Upper lobe of left lung (tissue), 4 donors: ENCODE measurements around the gene ARHGAP1.

Source experiments
- CTCF ChIP-seq, 6 experiments: fragments of 450-650 bp in 4 of 6; fragments of 200-600 bp in 2 of 6; sonication (generic) in 2 of 6; IDR thresholded peaks; one replicate each; pipeline ENCODE4 v1.5.1; 2016 to 2019; ENCODE audit warnings: antibody characterized with exemption in 6 of 6
- POLR2A ChIP-seq, 4 donors: fragments of 450-650 bp; IDR thresholded peaks; one replicate each; pipeline ENCODE4 v1.5.1; 2016 to 2017; ENCODE audit warnings: antibody characterized with exemption in 4 of 4, mild to moderate bottlenecking in 2 of 4
- POLR2AphosphoS5 ChIP-seq, 2 donors: sonication (generic); formaldehyde crosslinking; IDR thresholded peaks; one replicate each; pipeline ENCODE4 v1.5.1; 2017; ENCODE audit warnings: antibody characterized with exemption in 2 of 2

DNA sequence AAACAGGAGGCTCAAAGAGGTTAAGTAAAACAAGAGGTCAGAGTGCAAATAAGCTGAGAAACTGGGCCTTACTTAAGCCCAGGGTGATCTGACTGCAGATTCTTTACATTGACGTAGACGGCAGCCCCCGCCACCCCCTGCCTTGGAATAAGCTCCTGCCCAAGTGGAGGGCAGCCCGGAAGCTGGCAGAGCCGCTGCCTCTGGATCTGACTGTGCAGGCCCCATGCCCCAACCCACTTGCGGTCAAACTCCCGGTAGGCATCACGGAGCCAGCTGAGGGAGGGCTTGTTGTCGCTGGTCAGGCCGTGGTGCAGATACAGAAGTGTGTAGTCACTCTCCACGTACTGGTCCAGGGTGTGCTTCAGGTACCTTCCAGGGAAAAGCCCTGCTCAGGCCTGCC is 18.6 kb downstream of the ARHGAP1 start:
- no peak for TF ChIP-seq POLR2AphosphoS5 (IDR thresholded peaks at IDR 0.05)
- no peak for TF ChIP-seq CTCF (IDR thresholded peaks at IDR 0.05)
- no peak for TF ChIP-seq POLR2A (IDR thresholded peaks at IDR 0.05)
